GM18861 (cell line): ENCODE results near the gene CD48.

Experiments
- ATAC-seq: cut with Tn5 transposase; IDR thresholded peaks from one replicate; pipeline ENCODE4 v1.9.1; 2021; ENCODE audit not compliant: unreplicated experiment

The CD48 gene

GRCh38 chr1:160681066-160681890, 30.3 kb downstream of the CD48 start:
- peak; percentile 30 for ATAC-seq

GRCh38 chr1:160680399-160680798, 31.2 kb downstream of the CD48 start:
- ATAC-seq, result no peak

GRCh38 chr1:160679893-160680292, 31.7 kb downstream of the CD48 start:
- ATAC-seq, result no peak

- no peak for ATAC-seq
These were observed 34.6 kb downstream of the CD48 start for GRCh38 chr1:160676869-160677597.

GRCh38 chr1:160675641-160676410, 35.8 kb downstream of the CD48 start:
- ATAC-seq, result no peak

GRCh38 chr1:160674415-160674814, 37.2 kb downstream of the CD48 start:
- no peak for ATAC-seq

GRCh38 chr1:160672789-160673695, 38.6 kb downstream of the CD48 start:
- ATAC-seq, result no peak

GRCh38 chr1:160671603-160672517, 39.8 kb downstream of the CD48 start:
- no peak for ATAC-seq

GRCh38 chr1:160670701-160671100, 40.9 kb downstream of the CD48 start:
- ATAC-seq, result no peak

- no peak for ATAC-seq
These were observed 41.8 kb downstream of the CD48 start for GRCh38 chr1:160669802-160670201.

- no peak for ATAC-seq
These were observed 42.3 kb downstream of the CD48 start for GRCh38 chr1:160669276-160669675.

GRCh38 chr1:160667896-160668295, 43.7 kb downstream of the CD48 start:
- no peak for ATAC-seq

- no peak for ATAC-seq
These were observed 45.6 kb downstream of the CD48 start for GRCh38 chr1:160666079-160666442.

GRCh38 chr1:160665330-160666078, 46.1 kb downstream of the CD48 start:
- ATAC-seq, result no peak

- peak; percentile 41 for ATAC-seq
These were observed 47.0 kb downstream of the CD48 start for GRCh38 chr1:160664573-160665051.

- ATAC-seq, result no peak
These were observed 48.7 kb downstream of the CD48 start for GRCh38 chr1:160662910-160663309.

GRCh38 chr1:160659566-160659965, 52.1 kb downstream of the CD48 start:
- no peak for ATAC-seq

GRCh38 chr1:160658814-160659193, 52.8 kb downstream of the CD48 start:
- no peak for ATAC-seq
